Body of pancreas (tissue), 4 donors: ENCODE measurements around the gene HASPIN. TPM values are rescaled to one million over a fixed set of nuclear protein-coding genes. Genes with fewer than 3 reads are reported as not detected.
"Not testable (repeated sequence)": the region's sequence is repeated elsewhere in the genome, so short reads cannot be mapped to it uniquely, and the experiment has no call there.

Experiments used
- ATAC-seq: fragments of 150-250 bp; one replicate; pipeline ENCODE4 v1.9.1; 2016
- DNase-seq, 4 donors: peaks; one replicate each; pipeline ENCODE4 v3.0.0-alpha.2; 2019
- H3K27ac ChIP-seq, 4 donors: fragments of 200-600 bp; sonication (generic); 1 replicate in 3 of 4; 2 replicates in 1 of 4; pipeline versions ENCODE4 v1.5.1 to v1.6.1; 2016 to 2019; ENCODE audit warnings: mild to moderate bottlenecking in 1 of 4, mixed read lengths in 1 of 4, moderate library complexity in 1 of 4
- H3K27me3 ChIP-seq, 2 donors: fragments of 200-600 bp; sonication (generic); one replicate each; pipeline ENCODE4 v1.6.0; 2016; ENCODE audit warnings: mild to moderate bottlenecking in 1 of 2
- H3K36me3 ChIP-seq, 2 donors: fragments of 200-600 bp; sonication (generic); replicated peaks in 1 of 2; 2 replicates each; pipeline ENCODE4 v1.5.1; 2016; ENCODE audit warnings: low read depth in 2 of 2; ENCODE audit not compliant: insufficient read depth in 1 of 2
- H3K4me1 ChIP-seq: fragments of 200-600 bp; sonication (generic); one replicate; pipeline ENCODE4 v1.6.0; 2016
- H3K4me3 ChIP-seq, 2 donors: fragments of 200-600 bp; sonication (generic); 1 replicate in 1 of 2; 2 replicates in 1 of 2; pipeline ENCODE4 v1.5.1; 2016 to 2019
- H3K9me3 ChIP-seq, 3 donors: fragments of 200-600 bp; sonication (generic); 1 replicate in 2 of 3; 2 replicates in 1 of 3; pipeline ENCODE4 v1.5.1; 2016
- POLR2A ChIP-seq, 3 donors: fragments of 450-650 bp; IDR thresholded peaks; one replicate each; pipeline ENCODE4 v1.6.1; 2016; ENCODE audit warnings: antibody characterized with exemption in 3 of 3, mild to moderate bottlenecking in 2 of 3
- whole genome bisulfite sequencing, 2 donors: methylation state at CpG; one replicate each; pipeline ENCODE4 v1.1.5; 2017; 5-methylcytosine and 5-hydroxymethylcytosine counted together
- intact Hi-C: fragments of 100-400 bp; cut with DNase I; formaldehyde crosslinking; loops from one replicate; pipeline ENCODE4 v1.15.1; 2023
- total RNA-seq, 2 donors: library from RNA; depleted of rRNA; stranded (reverse); fragments of >200 nt; gene quantifications; one replicate each; pipeline ENCODE4 v1.1.0, GENCODE V29; 2016
- TF ChIP-seq, protein P1 (sequence below), 7 experiments: fragments of 450-650 bp in 4 of 7; fragments of 200-600 bp in 3 of 7; sonication (generic) in 3 of 7; IDR thresholded peaks; one replicate each; pipeline ENCODE4 v1.5.1; 2016 to 2019; ENCODE audit warnings: antibody characterized with exemption in 7 of 7

Gene HASPIN
- total RNA-seq, 2 donors from 2014 or later: not detected

DNA sequence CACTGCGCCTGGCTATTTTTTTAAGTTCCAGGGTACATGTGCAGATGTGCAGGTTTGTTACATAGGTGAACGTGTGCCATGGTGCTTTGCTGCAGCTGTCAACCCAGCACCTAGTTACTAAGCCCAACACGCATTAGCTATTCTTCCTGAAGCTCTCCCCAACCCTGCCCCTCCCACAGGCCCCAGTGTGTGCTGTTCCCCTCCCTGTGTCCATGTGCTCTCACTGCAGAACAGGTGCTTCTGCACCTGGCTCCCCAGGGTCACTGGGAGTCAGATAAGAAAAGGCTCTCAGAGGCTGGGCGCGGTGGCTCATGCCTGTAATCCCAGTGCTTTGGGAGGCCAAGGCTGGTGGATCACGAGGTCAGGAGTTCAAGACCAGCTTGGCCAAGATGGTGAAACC is 6.2 kb downstream of the HASPIN start:
- DNase-seq (no peak), ATAC-seq (no peak)
- intact Hi-C loops: loop anchor here (10.0 kb wide), 1 partner anchor 95 kb away; no protein-coding TSS in a partner anchor
- Histone ChIP-seq H3K36me3 (no peaks in the 10 kb centered on the region), H3K4me1 (no peaks in the 10 kb centered on the region), H3K4me3 (no peak overlapping the region), H3K27me3 (no peaks in the 10 kb centered on the region), H3K27ac (no peak overlapping the region), H3K9me3 (no peaks in the 10 kb centered on the region)
- 51 to 66% methylated on average over 4 to 6 of the region's 6 CpGs for WGBS, 2 donors
- TF ChIP-seq, protein P1, sequence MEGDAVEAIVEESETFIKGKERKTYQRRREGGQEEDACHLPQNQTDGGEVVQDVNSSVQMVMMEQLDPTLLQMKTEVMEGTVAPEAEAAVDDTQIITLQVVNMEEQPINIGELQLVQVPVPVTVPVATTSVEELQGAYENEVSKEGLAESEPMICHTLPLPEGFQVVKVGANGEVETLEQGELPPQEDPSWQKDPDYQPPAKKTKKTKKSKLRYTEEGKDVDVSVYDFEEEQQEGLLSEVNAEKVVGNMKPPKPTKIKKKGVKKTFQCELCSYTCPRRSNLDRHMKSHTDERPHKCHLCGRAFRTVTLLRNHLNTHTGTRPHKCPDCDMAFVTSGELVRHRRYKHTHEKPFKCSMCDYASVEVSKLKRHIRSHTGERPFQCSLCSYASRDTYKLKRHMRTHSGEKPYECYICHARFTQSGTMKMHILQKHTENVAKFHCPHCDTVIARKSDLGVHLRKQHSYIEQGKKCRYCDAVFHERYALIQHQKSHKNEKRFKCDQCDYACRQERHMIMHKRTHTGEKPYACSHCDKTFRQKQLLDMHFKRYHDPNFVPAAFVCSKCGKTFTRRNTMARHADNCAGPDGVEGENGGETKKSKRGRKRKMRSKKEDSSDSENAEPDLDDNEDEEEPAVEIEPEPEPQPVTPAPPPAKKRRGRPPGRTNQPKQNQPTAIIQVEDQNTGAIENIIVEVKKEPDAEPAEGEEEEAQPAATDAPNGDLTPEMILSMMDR (IDR thresholded peaks at IDR 0.05): no peak
- no peak for TF ChIP-seq POLR2A (IDR thresholded peaks at IDR 0.05)

DNA sequence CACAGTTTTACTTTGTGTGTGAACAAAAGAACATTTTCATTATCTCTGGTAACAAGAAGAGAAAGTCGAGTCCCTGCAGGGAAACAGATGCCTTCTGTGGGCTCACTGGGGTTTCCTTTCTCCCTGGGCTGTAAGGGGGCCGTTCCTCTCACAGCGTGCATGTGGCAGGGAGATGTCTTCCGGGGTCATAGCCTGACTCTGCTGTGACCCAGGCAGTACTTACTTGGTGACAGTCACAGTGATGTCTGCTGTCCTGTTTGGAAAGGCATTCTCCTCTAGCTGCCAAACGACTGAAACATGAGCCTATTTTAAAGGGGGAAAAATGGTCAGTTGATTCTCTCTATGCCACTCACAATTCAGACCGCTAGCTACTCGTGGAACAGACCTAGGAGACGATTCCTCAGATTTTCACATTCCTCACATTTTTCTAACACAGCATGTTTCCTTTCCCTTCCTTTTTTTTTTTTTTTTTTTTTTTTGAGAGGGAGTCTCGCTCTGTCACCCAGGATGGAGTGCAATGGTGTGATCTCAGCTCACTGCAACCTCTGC is 7.3 kb downstream of the HASPIN start:
- no peaks in the 10 kb centered on the region for H3K27me3 ChIP-seq
- DNase-seq: no peak
- no peak for ATAC-seq
- H3K27ac ChIP-seq: no peak overlapping the region
- intact Hi-C loops: loop anchor here (10.0 kb wide), 1 partner anchor 94 kb away; no protein-coding TSS in a partner anchor
- H3K36me3 ChIP-seq: no peaks in the 10 kb centered on the region
- no peaks in the 10 kb centered on the region for H3K4me1 ChIP-seq
- no peak overlapping the region for H3K4me3 ChIP-seq
- TF ChIP-seq POLR2A (IDR thresholded peaks at IDR 0.05): no peak
- TF ChIP-seq, protein P1 (IDR thresholded peaks at IDR 0.05): no peak
- 44 to 46% methylated on average over 8 to 9 of the region's 9 CpGs for WGBS, 2 donors
- no peaks in the 10 kb centered on the region for H3K9me3 ChIP-seq

DNA sequence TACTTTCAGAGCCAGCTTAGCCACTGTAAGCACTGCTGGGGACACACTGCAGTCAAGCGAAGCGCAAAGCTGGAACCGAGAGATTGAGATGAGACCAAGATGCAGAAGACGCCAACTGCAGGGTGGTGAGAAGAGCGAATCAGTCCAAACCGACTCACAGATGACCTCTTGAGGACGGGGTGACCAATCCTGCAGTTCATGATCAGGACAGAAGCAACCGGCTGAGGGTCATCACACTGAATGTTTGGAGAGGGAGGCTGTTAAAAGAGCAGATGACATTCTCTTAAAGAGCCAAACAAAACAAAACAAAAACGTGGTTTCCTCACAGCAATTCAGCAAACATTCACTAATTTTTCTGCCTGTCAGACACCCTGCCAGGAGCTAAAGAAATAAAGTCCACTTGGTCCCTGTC is 8.5 kb downstream of the HASPIN start:
- TF ChIP-seq, protein P1 (IDR thresholded peaks at IDR 0.05): no peak
- TF ChIP-seq POLR2A (IDR thresholded peaks at IDR 0.05): no peak
- H3K4me1 ChIP-seq: no peaks in the 10 kb centered on the region
- no peaks in the 10 kb centered on the region for H3K27me3 ChIP-seq
- ATAC-seq (no peak), DNase-seq (no peak)
- no peaks in the 10 kb centered on the region for H3K9me3 ChIP-seq
- intact Hi-C loops: loop anchor here (10.0 kb wide), 1 partner anchor 93 kb away; no protein-coding TSS in a partner anchor
- H3K36me3 ChIP-seq: no peaks in the 10 kb centered on the region
- H3K4me3 ChIP-seq: no peak overlapping the region
- WGBS, 2 donors: 47 to 52% methylated on average over 9 of the region's 9 CpGs
- no peak overlapping the region for H3K27ac ChIP-seq

DNA sequence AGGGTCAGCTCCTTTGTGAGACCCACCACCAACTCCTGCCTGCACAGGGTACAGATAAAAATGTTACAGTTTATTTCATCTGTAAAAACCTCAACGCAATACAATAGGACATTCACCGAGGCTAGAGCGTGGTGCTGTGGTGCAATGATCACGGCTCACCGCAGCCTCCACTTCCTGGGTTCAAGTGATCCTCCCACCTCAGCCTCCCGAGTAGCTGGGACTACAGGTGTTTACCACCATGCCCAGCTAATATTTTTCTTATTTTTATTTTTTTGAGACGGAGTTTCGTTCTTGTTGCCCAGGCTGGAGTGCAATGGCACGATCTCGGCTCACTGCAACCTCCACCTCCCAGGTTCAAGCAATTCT is 11.2 kb downstream of the HASPIN start:
- H3K27me3 ChIP-seq, H3K4me3 ChIP-seq, DNase-seq, H3K27ac ChIP-seq, H3K36me3 ChIP-seq, H3K9me3 ChIP-seq, ATAC-seq: not testable (repeated sequence)
- WGBS, 2 donors: 87 to 92% methylated on average over 8 to 10 of the region's 10 CpGs
- H3K4me1 ChIP-seq: peaks cover 19% of the 10 kb centered on the region
- intact Hi-C loops: loop anchor here (10.0 kb wide), 1 partner anchor 90 kb away; no protein-coding TSS in a partner anchor

GRCh38 chr17:3735515-3735914 is 11.8 kb downstream of the HASPIN start:
- peaks cover 19% of the 10 kb centered on the region for H3K4me1 ChIP-seq
- H3K4me3 ChIP-seq: no peak overlapping the region
- DNase-seq (no peak), ATAC-seq (no peak)
- intact Hi-C loops: loop anchor here (10.0 kb wide), 1 partner anchor 89 kb away; no protein-coding TSS in a partner anchor
- TF ChIP-seq, protein P1 (IDR thresholded peaks at IDR 0.05): no peak
- no peak for TF ChIP-seq POLR2A (IDR thresholded peaks at IDR 0.05)
- H3K27ac ChIP-seq: no peak overlapping the region
- H3K36me3 ChIP-seq: no peaks in the 10 kb centered on the region
- H3K27me3 ChIP-seq: no peaks in the 10 kb centered on the region
- no peaks in the 10 kb centered on the region for H3K9me3 ChIP-seq
- 58 to 59% methylated on average over 8 of the region's 8 CpGs for WGBS, 2 donors
